ENCODE measurements around the gene ID2. TPM values are rescaled to one million over a fixed set of nuclear protein-coding genes. Genes with fewer than 3 reads are reported as not detected.

Gene ID2
- total and polyA plus RNA-seq, 7 donors = 4.1 to 33.0 (median 14.7) TPM

DNA sequence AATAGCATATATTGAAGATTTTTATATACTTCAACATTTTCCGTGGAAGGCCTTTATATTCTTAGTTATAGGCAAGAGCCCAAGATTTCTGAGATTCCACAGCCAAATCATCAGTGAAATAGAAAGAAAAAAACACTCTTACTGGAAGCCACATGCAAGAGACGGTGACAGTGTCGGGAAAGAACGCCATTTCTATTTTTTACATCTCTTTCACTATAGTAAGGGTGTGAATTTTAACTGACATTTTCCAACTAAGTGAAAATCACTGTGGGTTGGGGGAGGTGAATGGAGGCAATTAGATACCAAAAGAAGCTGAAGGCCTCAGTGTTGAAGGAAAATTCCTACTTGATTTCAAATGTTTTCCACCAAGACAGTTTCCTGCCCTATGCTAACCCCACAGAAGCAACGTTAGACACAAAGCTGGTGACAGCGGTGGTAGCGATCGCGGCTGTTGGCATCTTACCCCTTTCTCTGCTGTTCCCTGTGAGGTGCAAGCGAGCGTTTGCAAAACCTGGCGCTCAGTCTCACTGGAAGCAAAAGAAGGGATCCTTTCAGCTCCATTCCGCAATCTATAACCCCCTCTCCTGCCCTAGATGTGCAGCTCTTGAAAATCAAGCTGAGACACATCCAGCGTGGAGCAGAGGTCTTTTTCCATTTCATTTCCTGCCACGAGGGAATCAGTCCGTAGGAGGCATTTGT is 20.0 kb downstream of the ID2 start:
- Histone ChIP-seq H3K27ac (no peak overlapping the region), H3K9me3 (no peaks in the 10 kb centered on the region), H3K27me3 (ENCODE audit: insufficient read depth in 3 of 3, low read length in 2 of 3) (no peaks in the 10 kb centered on the region), H3K4me1 (no peaks in the 10 kb centered on the region), H3K36me3 (ENCODE audit: insufficient read depth in 1 of 2, low read depth in 1 of 2) (no peaks in the 10 kb centered on the region), H3K4me3 (no peak overlapping the region)
- intact Hi-C loops (cut with DNase I) = no loop called here
- DNase-seq = no peak
- no peak for ATAC-seq
- TF ChIP-seq, protein P1, sequence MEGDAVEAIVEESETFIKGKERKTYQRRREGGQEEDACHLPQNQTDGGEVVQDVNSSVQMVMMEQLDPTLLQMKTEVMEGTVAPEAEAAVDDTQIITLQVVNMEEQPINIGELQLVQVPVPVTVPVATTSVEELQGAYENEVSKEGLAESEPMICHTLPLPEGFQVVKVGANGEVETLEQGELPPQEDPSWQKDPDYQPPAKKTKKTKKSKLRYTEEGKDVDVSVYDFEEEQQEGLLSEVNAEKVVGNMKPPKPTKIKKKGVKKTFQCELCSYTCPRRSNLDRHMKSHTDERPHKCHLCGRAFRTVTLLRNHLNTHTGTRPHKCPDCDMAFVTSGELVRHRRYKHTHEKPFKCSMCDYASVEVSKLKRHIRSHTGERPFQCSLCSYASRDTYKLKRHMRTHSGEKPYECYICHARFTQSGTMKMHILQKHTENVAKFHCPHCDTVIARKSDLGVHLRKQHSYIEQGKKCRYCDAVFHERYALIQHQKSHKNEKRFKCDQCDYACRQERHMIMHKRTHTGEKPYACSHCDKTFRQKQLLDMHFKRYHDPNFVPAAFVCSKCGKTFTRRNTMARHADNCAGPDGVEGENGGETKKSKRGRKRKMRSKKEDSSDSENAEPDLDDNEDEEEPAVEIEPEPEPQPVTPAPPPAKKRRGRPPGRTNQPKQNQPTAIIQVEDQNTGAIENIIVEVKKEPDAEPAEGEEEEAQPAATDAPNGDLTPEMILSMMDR (IDR thresholded peaks at IDR 0.05) = no peak
- WGBS, 3 donors = 82 to 84% (median 83%) methylated on average over 16 of the region's 16 CpGs

DNA sequence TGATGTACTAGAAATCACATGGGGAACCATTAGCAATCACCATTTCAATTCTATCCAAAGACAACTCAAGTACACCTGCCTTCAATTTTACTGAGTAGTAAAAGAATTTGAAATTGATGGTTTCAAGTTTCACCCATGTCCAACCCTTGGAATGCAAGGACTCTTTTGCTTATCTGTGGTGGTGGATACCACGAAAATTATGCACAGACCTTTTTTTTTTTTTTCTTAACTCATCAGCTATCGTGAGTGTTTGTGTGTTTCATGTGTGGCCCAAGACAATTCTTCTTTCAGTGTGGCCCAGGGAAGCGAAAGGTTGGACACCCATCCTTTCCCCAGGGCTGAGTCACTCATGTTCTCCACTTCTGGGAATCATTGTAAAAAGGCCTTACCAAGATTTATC is 23.1 kb downstream of the ID2 start:
- 59 to 71% (median 62%) methylated on average over 3 of the region's 3 CpGs for WGBS, 3 donors
- intact Hi-C loops (cut with DNase I) = no loop called here
- no peaks in the 10 kb centered on the region for H3K36me3 ChIP-seq (ENCODE audit: insufficient read depth in 1 of 2, low read depth in 1 of 2)

DNA sequence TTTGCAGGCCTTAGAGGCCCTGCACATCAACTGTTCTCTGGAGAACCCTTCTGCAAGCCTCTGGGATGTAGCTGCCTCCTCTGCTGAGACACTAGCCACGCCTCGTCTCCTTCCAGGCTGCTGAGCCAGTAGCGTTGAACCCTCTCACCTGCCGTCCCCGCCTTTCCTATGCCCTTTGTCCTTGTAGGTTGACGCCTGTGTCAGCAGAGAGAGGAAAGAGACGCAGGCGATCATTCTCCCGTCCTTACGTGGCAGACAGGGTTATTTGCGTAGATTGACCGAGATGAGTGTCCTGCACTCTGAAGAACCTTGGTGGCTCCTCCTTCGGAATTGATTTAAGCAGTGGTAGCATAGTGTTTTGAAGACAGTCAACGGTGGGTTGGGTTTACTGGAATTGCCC is 27.8 kb downstream of the ID2 start:
- intact Hi-C loops (cut with DNase I) = no loop called here
- H3K27me3 ChIP-seq (ENCODE audit: insufficient read depth in 3 of 3, low read length in 2 of 3) = no peaks in the 10 kb centered on the region
- H3K27ac ChIP-seq = no peak overlapping the region
- no peaks in the 10 kb centered on the region for H3K4me1 ChIP-seq
- DNase-seq (no peak), ATAC-seq (no peak)
- no peaks in the 10 kb centered on the region for H3K9me3 ChIP-seq
- WGBS, 3 donors = 88 to 90% (median 88%) methylated on average over 14 of the region's 14 CpGs
- H3K4me3 ChIP-seq = no peak overlapping the region
- TF ChIP-seq, protein P1 (IDR thresholded peaks at IDR 0.05) = no peak
- no peaks in the 10 kb centered on the region for H3K36me3 ChIP-seq (ENCODE audit: insufficient read depth in 1 of 2, low read depth in 1 of 2)

More for the DNA sequence above, 23.1 kb downstream of the ID2 start:
- H3K4me1 ChIP-seq = no peaks in the 10 kb centered on the region
- H3K27ac ChIP-seq = no peak overlapping the region
- H3K27me3 ChIP-seq (ENCODE audit: insufficient read depth in 3 of 3, low read length in 2 of 3) = no peaks in the 10 kb centered on the region
- TF ChIP-seq, protein P1 (IDR thresholded peaks at IDR 0.05) = no peak
- H3K4me3 ChIP-seq = no peak overlapping the region
- no peak for DNase-seq
- H3K9me3 ChIP-seq = no peaks in the 10 kb centered on the region
- no peak for ATAC-seq

DNA sequence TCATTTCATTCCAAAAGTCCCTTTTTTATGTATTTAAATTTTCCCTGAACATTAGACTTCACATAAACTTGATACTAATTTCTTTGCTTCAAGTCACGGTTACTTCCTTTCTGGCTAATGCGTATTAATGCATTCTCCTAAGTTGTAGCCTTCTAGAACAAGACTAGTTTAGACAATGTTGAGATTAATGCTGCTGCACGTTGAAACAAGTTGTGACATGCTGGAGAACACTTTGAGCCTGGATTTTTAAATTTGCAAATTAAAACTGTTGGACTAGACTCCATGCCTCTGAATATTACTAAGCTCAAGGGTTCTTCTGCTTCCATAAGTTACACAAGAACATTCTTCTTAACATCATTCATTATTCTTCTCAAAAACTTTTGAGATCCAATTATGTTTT is 29.1 kb downstream of the ID2 start:
- H3K27ac ChIP-seq = no peak overlapping the region
- no peaks in the 10 kb centered on the region for H3K27me3 ChIP-seq (ENCODE audit: insufficient read depth in 3 of 3, low read length in 2 of 3)
- DNase-seq (no peak), ATAC-seq (no peak)
- no peaks in the 10 kb centered on the region for H3K9me3 ChIP-seq
- no peak overlapping the region for H3K4me3 ChIP-seq
- no peaks in the 10 kb centered on the region for H3K4me1 ChIP-seq
- intact Hi-C loops (cut with DNase I) = no loop called here
- 66 to 73% (median 67%) methylated on average over 3 of the region's 3 CpGs for WGBS, 3 donors
- TF ChIP-seq, protein P1 (IDR thresholded peaks at IDR 0.05) = no peak
- H3K36me3 ChIP-seq (ENCODE audit: insufficient read depth in 1 of 2, low read depth in 1 of 2) = no peaks in the 10 kb centered on the region

DNA sequence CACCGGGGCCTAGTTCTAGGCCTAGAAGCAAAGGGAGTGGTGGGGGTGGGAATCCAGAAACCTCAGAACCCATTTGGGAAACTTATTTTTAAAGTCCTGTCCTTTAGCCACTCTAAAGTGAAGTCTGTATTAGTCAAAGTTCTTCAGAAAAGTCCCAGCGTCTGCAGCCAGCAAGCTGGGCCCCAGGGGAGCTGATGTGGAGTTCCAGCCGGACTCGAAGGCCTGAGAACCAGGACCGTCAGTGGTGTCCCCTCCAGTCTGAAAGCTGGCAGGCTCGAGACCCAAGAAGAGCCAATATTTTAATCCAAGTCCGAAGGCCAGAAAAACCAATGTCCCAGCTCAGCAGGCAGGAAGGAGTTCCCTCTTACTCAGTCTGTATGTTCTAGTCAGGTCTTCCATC is 32.4 kb downstream of the ID2 start:
- Histone ChIP-seq H3K27me3 (ENCODE audit: insufficient read depth in 3 of 3, low read length in 2 of 3) (no peaks in the 10 kb centered on the region), H3K4me3 (no peak overlapping the region), H3K9me3 (no peaks in the 10 kb centered on the region), H3K36me3 (ENCODE audit: insufficient read depth in 1 of 2, low read depth in 1 of 2) (no peaks in the 10 kb centered on the region), H3K4me1 (no peaks in the 10 kb centered on the region), H3K27ac (no peak overlapping the region)
- intact Hi-C loops (cut with DNase I) = no loop called here
- TF ChIP-seq, protein P1 (IDR thresholded peaks at IDR 0.05) = no peak
- 37 to 56% (median 42%) methylated on average over 7 of the region's 7 CpGs for WGBS, 3 donors
- no peak for DNase-seq
- ATAC-seq = no peak
